ENCODE data around the gene MLNR.

- TF ChIP-seq CTCF (IDR thresholded peaks at IDR 0.05; ENCODE audit: poor library complexity, severe bottlenecking) (no peak), POLR2AphosphoS5 (IDR thresholded peaks at IDR 0.05) (no peak), EP300 (conservative IDR thresholded peaks at IDR 0.05; ENCODE audit: poor library complexity, severe bottlenecking) (no peak), REST (IDR thresholded peaks at IDR 0.05; ENCODE audit: borderline replicate concordance) (no peak)
Observed at GRCh38 chr13:49210669-49211068, 9.5 kb upstream of the MLNR start.

Data from neural cell (in vitro differentiated cells).